B cell (primary cell): ENCODE data around the gene KLF3. TPM values are rescaled to one million over a fixed set of nuclear protein-coding genes. Genes with fewer than 3 reads are reported as not detected.

Experiments used
- ATAC-seq: fragments of 200-7000 bp; cut with Tn5 transposase; one replicate; pipeline ENCODE4 v1.10.0; 2021; ENCODE audit warnings: low read depth, mild to moderate bottlenecking, moderate number of reproducible peaks, moderate library complexity
- CTCF ChIA-PET: fragments of 350-600 bp; sonication (Branson Sonifier 250); formaldehyde crosslinking; loops from one replicate; lab custom pipeline; 2021; ENCODE audit warnings: antibody characterized with exemption, inconsistent platforms; lab: Charles Lee
- POLR2A ChIA-PET: fragments of 350-600 bp; sonication (Branson Sonifier 250); formaldehyde crosslinking; loops from one replicate; lab custom pipeline; 2021; ENCODE audit warnings: antibody characterized with exemption; lab: Charles Lee
- DNase-seq: peaks from one replicate; pipeline ENCODE4 v3.0.0; 2013
- H2AFZ ChIP-seq: 2 replicates; pipeline ENCODE4 v1.6.1; 2012; ENCODE audit warnings: mild to moderate bottlenecking, low read depth, low read length; ENCODE audit not compliant: insufficient read depth, poor library complexity, severe bottlenecking
- H3K27ac ChIP-seq, 2 donors: 1 replicate in 1 of 2; 2 replicates in 1 of 2; pipeline ENCODE4 v1.5.1; 2012 to 2013; ENCODE audit warnings: low read length in 2 of 2, mild to moderate bottlenecking in 2 of 2, moderate library complexity in 1 of 2
- H3K27me3 ChIP-seq, 4 experiments: fragments of 200-600 bp in 1 of 4; sonication (generic) in 1 of 4; replicated peaks in 1 of 4; 1 replicate in 2 of 4; 2 replicates in 2 of 4; pipeline versions ENCODE4 v1.6.1 to v1.7.0; 2013 to 2016; ENCODE audit warnings: low read length in 3 of 4, mild to moderate bottlenecking in 2 of 4, mixed read lengths in 1 of 4, moderate library complexity in 1 of 4; ENCODE audit not compliant: insufficient read depth in 4 of 4, control insufficient read depth in 3 of 4; ENCODE audit errors: control extremely low read depth in 1 of 4
- H3K36me3 ChIP-seq, 2 experiments: replicated peaks in 1 of 2; 1 replicate in 1 of 2; 2 replicates in 1 of 2; pipeline versions ENCODE4 v1.6.1 to v1.7.1; 2013; ENCODE audit warnings: low read length in 1 of 2; ENCODE audit not compliant: insufficient read depth in 2 of 2, control insufficient read depth in 1 of 2; ENCODE audit errors: control extremely low read depth in 1 of 2, extremely low read depth in 1 of 2
- H3K4me1 ChIP-seq, 2 donors: fragments of 200-600 bp in 1 of 2; sonication (generic) in 1 of 2; 1 replicate in 1 of 2; 2 replicates in 1 of 2; pipeline versions ENCODE4 v1.5.1 to v1.6.1; 2013 to 2017; ENCODE audit warnings: low read length in 2 of 2; ENCODE audit not compliant: control insufficient read depth in 2 of 2, insufficient read depth in 2 of 2
- H3K4me2 ChIP-seq: replicated peaks from 2 replicates; pipeline ENCODE3; 2012; ENCODE audit warnings: mild to moderate bottlenecking, low read depth, low read length; ENCODE audit not compliant: poor library complexity, severe bottlenecking
- H3K4me3 ChIP-seq, 5 experiments: fragments of 200-600 bp in 1 of 5; sonication (generic) in 1 of 5; 1 replicate in 3 of 5; 2 replicates in 2 of 5; pipeline versions ENCODE4 v1.5.1 to v1.7.0; 2011 to 2016; ENCODE audit warnings: low read length in 4 of 5, mild to moderate bottlenecking in 4 of 5, low read depth in 2 of 5, control low read depth in 1 of 5, moderate library complexity in 1 of 5; ENCODE audit not compliant: insufficient read depth in 1 of 5; ENCODE audit errors: control extremely low read depth in 1 of 5, extremely low read depth in 1 of 5
- H3K79me2 ChIP-seq: fragments of 200-600 bp; sonication (generic); one replicate; pipeline ENCODE4 v1.6.0; 2016; ENCODE audit warnings: low read length; ENCODE audit not compliant: control insufficient read depth, insufficient read depth
- H3K9ac ChIP-seq: fragments of 200-600 bp; sonication (generic); 2 replicates; pipeline ENCODE4 v1.6.1; 2017; ENCODE audit warnings: mild to moderate bottlenecking, low read length, moderate library complexity
- H3K9me3 ChIP-seq, 3 donors: one replicate each; pipeline versions ENCODE4 v1.6.1 to v1.7.1; 2013; ENCODE audit warnings: low read length in 2 of 3; ENCODE audit not compliant: control insufficient read depth in 2 of 3, insufficient read depth in 1 of 3; ENCODE audit errors: control extremely low read depth in 1 of 3
- H4K20me1 ChIP-seq: 2 replicates; pipeline ENCODE4 v1.6.0; 2012; ENCODE audit warnings: mild to moderate bottlenecking, low read length; ENCODE audit not compliant: insufficient read depth, control insufficient read depth, poor library complexity, severe bottlenecking
- H3K27ac Mint-ChIP-seq: one replicate; pipeline ENCODE4 v1.8.0; 2021; ENCODE audit warnings: mixed read lengths
- H3K27me3 Mint-ChIP-seq: one replicate; pipeline ENCODE4 v1.8.0; 2021; ENCODE audit warnings: mixed read lengths
- H3K4me1 Mint-ChIP-seq: one replicate; pipeline ENCODE4 v1.8.0; 2021; ENCODE audit warnings: mixed read lengths
- H3K4me3 Mint-ChIP-seq: one replicate; pipeline ENCODE4 v1.8.0; 2021; ENCODE audit warnings: mixed read lengths
- H3K9me3 Mint-ChIP-seq: one replicate; pipeline ENCODE4 v1.8.0; 2022; ENCODE audit warnings: mixed read lengths; ENCODE audit not compliant: insufficient read depth
- CTCF ChIP-seq: fragments of 200-600 bp; IDR thresholded peaks from one replicate; pipeline ENCODE4 v1.8.0; 2022; ENCODE audit warnings: antibody characterized with exemption, mild to moderate bottlenecking
- EZH2 ChIP-seq: IDR thresholded peaks from 2 replicates; pipeline ENCODE4 v1.6.1; 2012; ENCODE audit warnings: borderline replicate concordance, low read depth, mild to moderate bottlenecking, moderate library complexity, low read length; ENCODE audit not compliant: insufficient read depth, poor library complexity, severe bottlenecking
- WGBS: methylation state at CpG from one replicate; pipeline ENCODE4 v1.1.5; 2013; ENCODE audit warnings: missing lambda C conversion rate; ENCODE audit not compliant: insufficient coverage; 5-methylcytosine and 5-hydroxymethylcytosine counted together
- intact Hi-C: fragments of 100-400 bp; cut with micrococcal nuclease; formaldehyde crosslinking; loops from one replicate; pipeline ENCODE4 v1.10.0; 2022
- polyA plus RNA-seq: library from polyadenylated mRNA; depleted of rRNA; stranded (reverse); fragments of >200 nt; gene quantifications from 2 replicates; pipeline ENCODE4 v1.2.3, GENCODE V29; 2012
- total RNA-seq, 2 donors: library from RNA; stranded (reverse); fragments of 120-200 nt in 1 of 2; gene quantifications; 1 replicate in 1 of 2; 2 replicates in 1 of 2; pipeline versions ENCODE4 v1.2.3 to v1.2.4, GENCODE V29; 2013 to 2022

The KLF3 gene
- total and polyA plus RNA-seq, 2 donors (not counting 1 experiment from before 2014, with no cell fraction given), result 32.9 to 51.9 TPM

- ChIA-PET POLR2A (no interaction called here), CTCF (no interaction called here)
- H3K9me3 Mint-ChIP-seq, result no peaks in the 10 kb centered on the region
- no peaks in the 10 kb centered on the region for H3K27me3 Mint-ChIP-seq
- no peak overlapping the region for H3K27ac Mint-ChIP-seq
- DNase-seq (no peak), ATAC-seq (no peak)
- Histone ChIP-seq H3K4me2 (no peak overlapping the region), H4K20me1 (no peaks in the 10 kb centered on the region), H3K27me3 (no peaks in the 10 kb centered on the region), H3K79me2 (no peaks in the 10 kb centered on the region), H3K27ac (no peak overlapping the region), H2AFZ (no peak overlapping the region), H3K4me1 (peaks cover 22 to 23% of the 10 kb centered on the region in 2 donors), H3K36me3 (no peaks in the 10 kb centered on the region), H3K9ac (no peak overlapping the region), H3K9me3 (peaks cover 0 to 1% (median 0%) of the 10 kb centered on the region in 3 donors), H3K4me3 (no peak overlapping the region)
- TF ChIP-seq CTCF (no peak), EZH2 (no peak)
- no CpG with 5 or more reads among the region's 2 CpGs for WGBS
- intact Hi-C loops, result no loop called here
- H3K4me3 Mint-ChIP-seq, result no peak overlapping the region
- H3K4me1 Mint-ChIP-seq, result peaks cover 31% of the 10 kb centered on the region
These were observed 42.3 kb downstream of the KLF3 start for GRCh38 chr4:38706301-38706700.

GRCh38 chr4:38710053-38710452 lies 46.1 kb downstream of the KLF3 start:
- Histone ChIP-seq H3K4me3 (no peak overlapping the region), H4K20me1 (no peaks in the 10 kb centered on the region), H3K9ac (no peak overlapping the region), H3K9me3 (peaks cover 1 to 6% (median 5%) of the 10 kb centered on the region in 3 donors), H3K4me2 (no peak overlapping the region), H3K27me3 (no peaks in the 10 kb centered on the region), H2AFZ (no peak overlapping the region), H3K27ac (no peak overlapping the region), H3K4me1 (peaks cover 4 to 7% of the 10 kb centered on the region in 2 donors), H3K79me2 (no peaks in the 10 kb centered on the region), H3K36me3 (no peaks in the 10 kb centered on the region)
- POLR2A ChIA-PET, result interaction anchor here (0.6 kb wide), 1 partner anchor 321 kb away, joined by 10 read pairs; no protein-coding TSS in a partner anchor
- peaks cover 11% of the 10 kb centered on the region for H3K4me1 Mint-ChIP-seq
- CTCF ChIA-PET, result no interaction called here
- ATAC-seq (no peak), DNase-seq (no peak)
- intact Hi-C loops, result no loop called here
- TF ChIP-seq CTCF (no peak), EZH2 (no peak)
- peaks cover 8% of the 10 kb centered on the region for H3K9me3 Mint-ChIP-seq
- no peak overlapping the region for H3K27ac Mint-ChIP-seq
- no peak overlapping the region for H3K4me3 Mint-ChIP-seq
- peaks cover 2% of the 10 kb centered on the region for H3K27me3 Mint-ChIP-seq
- no CpG with 5 or more reads among the region's 2 CpGs for WGBS
